Peyer's patch (tissue), 4 donors: Measurements from ENCODE around the gene HDAC4. TPM values are rescaled to one million over a fixed set of nuclear protein-coding genes. Genes with fewer than 3 reads are reported as not detected.
A peak's percentile ranks its signal among the peaks of the same experiment; 100 is the strongest.

Source experiments
- DNase-seq, 3 donors: peaks; one replicate each; pipeline ENCODE4 v3.0.0-alpha.2; 2017 to 2019
- H3K27ac ChIP-seq, 4 donors: fragments of 200-600 bp; sonication (generic); one replicate each; pipeline ENCODE4 v1.5.1; 2016 to 2019
- H3K27me3 ChIP-seq, 2 donors: fragments of 200-600 bp; sonication (generic); one replicate each; pipeline ENCODE4 v1.5.1; 2019
- H3K36me3 ChIP-seq, 3 donors: fragments of 200-600 bp; sonication (generic); one replicate each; pipeline ENCODE4 v1.5.1; 2016 to 2019
- H3K4me1 ChIP-seq, 4 donors: fragments of 200-600 bp; sonication (generic); one replicate each; pipeline ENCODE4 v1.5.1; 2016 to 2019
- H3K4me3 ChIP-seq, 4 donors: fragments of 200-600 bp; sonication (generic); 1 replicate in 3 of 4; 2 replicates in 1 of 4; pipeline ENCODE4 v1.5.1; 2016 to 2019; ENCODE audit warnings: mild to moderate bottlenecking in 1 of 4
- H3K9me3 ChIP-seq, 4 donors: fragments of 200-600 bp; sonication (generic); one replicate each; pipeline ENCODE4 v1.5.1; 2016 to 2019; ENCODE audit warnings: mild to moderate bottlenecking in 1 of 4
- POLR2A ChIP-seq, 2 donors: fragments of 450-650 bp; IDR thresholded peaks; one replicate each; pipeline ENCODE4 v1.5.1; 2017; ENCODE audit warnings: antibody characterized with exemption in 2 of 2, mild to moderate bottlenecking in 2 of 2, moderate library complexity in 2 of 2
- total RNA-seq, 4 donors: library from RNA; depleted of rRNA; stranded (reverse); fragments of >200 nt; gene quantifications; one replicate each; pipeline ENCODE4 v1.1.0, GENCODE V29; 2016
- TF ChIP-seq, protein P1 (sequence below), 6 experiments: fragments of 450-650 bp in 4 of 6; fragments of 200-600 bp in 2 of 6; sonication (generic) in 1 of 6; IDR thresholded peaks; one replicate each; pipeline ENCODE4 v1.5.1; 2017 to 2019; ENCODE audit warnings: antibody characterized with exemption in 6 of 6, mild to moderate bottlenecking in 3 of 6, moderate library complexity in 1 of 6

Gene HDAC4
- total RNA-seq, 4 donors from 2014 or later = 28.9 to 198 (median 102) TPM

DNA sequence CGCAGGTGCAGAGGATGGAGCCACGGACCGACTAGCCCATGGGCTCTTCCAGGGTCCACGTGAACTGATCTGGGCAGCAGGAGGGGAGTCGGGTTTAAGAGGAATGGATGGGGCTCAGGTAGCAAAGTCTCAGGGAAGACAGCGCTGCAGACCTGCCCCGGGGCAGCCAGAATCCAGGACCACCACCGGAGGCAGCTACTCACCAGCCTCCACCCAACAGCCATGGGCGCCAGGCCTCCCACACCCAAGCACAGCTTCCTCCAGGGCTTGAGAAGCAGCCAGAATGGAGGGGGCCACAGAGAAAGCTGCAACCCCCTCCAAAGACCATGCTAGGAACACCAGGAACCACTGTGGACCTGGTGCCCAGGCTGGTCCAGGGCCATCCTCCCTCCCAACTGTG, 388.6 kb downstream of the HDAC4 start:
- Histone ChIP-seq H3K27ac (no peak overlapping the region), H3K4me1 (no peaks in the 10 kb centered on the region), H3K4me3 (no peak overlapping the region), H3K36me3 (no peaks in the 10 kb centered on the region), H3K9me3 (no peaks in the 10 kb centered on the region), H3K27me3 (no peaks in the 10 kb centered on the region)
- DNase-seq = peak in 2 of 3 donors; percentile 27 to 31
- TF ChIP-seq, protein P1, sequence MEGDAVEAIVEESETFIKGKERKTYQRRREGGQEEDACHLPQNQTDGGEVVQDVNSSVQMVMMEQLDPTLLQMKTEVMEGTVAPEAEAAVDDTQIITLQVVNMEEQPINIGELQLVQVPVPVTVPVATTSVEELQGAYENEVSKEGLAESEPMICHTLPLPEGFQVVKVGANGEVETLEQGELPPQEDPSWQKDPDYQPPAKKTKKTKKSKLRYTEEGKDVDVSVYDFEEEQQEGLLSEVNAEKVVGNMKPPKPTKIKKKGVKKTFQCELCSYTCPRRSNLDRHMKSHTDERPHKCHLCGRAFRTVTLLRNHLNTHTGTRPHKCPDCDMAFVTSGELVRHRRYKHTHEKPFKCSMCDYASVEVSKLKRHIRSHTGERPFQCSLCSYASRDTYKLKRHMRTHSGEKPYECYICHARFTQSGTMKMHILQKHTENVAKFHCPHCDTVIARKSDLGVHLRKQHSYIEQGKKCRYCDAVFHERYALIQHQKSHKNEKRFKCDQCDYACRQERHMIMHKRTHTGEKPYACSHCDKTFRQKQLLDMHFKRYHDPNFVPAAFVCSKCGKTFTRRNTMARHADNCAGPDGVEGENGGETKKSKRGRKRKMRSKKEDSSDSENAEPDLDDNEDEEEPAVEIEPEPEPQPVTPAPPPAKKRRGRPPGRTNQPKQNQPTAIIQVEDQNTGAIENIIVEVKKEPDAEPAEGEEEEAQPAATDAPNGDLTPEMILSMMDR (IDR thresholded peaks at IDR 0.05) = no peak
- TF ChIP-seq POLR2A (IDR thresholded peaks at IDR 0.05) = no peak

GRCh38 chr2:239009589-239009961, 391.2 kb downstream of the HDAC4 start:
- no peaks in the 10 kb centered on the region for H3K36me3 ChIP-seq
- DNase-seq = no peak
- H3K4me3 ChIP-seq = no peak overlapping the region
- TF ChIP-seq POLR2A (IDR thresholded peaks at IDR 0.05) = no peak
- TF ChIP-seq, protein P1 (IDR thresholded peaks at IDR 0.05) = no peak
- H3K27ac ChIP-seq = no peak overlapping the region
- H3K4me1 ChIP-seq = no peaks in the 10 kb centered on the region
- H3K9me3 ChIP-seq = no peaks in the 10 kb centered on the region
- no peaks in the 10 kb centered on the region for H3K27me3 ChIP-seq

DNA sequence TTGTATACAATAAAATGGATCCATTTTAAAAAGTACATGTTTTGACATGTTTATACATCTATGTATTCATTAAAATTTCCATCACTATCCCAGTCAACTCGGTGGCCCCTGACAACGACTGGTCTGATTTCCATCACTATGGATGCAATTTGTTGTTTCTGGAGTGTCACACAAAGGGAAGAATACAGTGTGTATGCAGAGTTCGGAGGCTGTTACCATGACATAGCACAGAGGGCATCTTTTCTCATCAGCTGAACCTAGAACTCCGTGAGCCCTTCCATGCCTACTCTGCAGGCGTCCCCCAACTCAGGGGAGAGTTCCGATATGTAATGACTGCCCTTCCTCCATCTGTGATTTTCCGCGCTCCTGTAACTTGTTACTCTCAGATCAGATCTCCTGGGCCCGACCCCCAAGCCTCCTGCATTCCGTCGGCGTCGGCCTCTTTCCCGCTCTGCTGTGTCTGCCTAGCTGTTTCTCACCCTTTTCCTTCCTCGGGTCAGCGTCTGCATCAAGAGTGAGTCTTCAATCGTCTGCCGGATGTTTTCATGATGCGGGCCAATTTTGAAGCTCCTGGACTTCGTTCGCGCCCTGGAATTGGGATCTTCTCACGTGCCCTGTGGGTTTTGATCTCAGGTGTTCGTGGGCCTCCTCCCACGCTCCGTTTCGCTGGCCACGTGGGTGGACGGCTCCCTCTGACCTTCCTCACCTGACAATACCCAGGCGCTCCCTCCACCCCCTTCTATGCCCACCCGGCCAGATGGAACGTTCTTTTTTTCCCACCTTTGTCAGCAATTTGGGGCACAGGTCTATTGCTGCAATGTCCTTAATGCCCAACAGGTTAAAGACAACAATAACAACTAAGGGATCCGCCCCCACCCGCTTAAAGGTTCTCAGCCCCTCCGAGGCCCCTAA, 391.9 kb downstream of the HDAC4 start:
- H3K4me1 ChIP-seq = no peaks in the 10 kb centered on the region
- peak in 1 of 3 donors; percentile 25 for DNase-seq
- no peak overlapping the region for H3K27ac ChIP-seq
- no peak overlapping the region for H3K4me3 ChIP-seq
- no peaks in the 10 kb centered on the region for H3K36me3 ChIP-seq
- TF ChIP-seq POLR2A (IDR thresholded peaks at IDR 0.05) = no peak
- TF ChIP-seq, protein P1 (IDR thresholded peaks at IDR 0.05) = no peak
- no peaks in the 10 kb centered on the region for H3K9me3 ChIP-seq
- H3K27me3 ChIP-seq = no peaks in the 10 kb centered on the region

DNA sequence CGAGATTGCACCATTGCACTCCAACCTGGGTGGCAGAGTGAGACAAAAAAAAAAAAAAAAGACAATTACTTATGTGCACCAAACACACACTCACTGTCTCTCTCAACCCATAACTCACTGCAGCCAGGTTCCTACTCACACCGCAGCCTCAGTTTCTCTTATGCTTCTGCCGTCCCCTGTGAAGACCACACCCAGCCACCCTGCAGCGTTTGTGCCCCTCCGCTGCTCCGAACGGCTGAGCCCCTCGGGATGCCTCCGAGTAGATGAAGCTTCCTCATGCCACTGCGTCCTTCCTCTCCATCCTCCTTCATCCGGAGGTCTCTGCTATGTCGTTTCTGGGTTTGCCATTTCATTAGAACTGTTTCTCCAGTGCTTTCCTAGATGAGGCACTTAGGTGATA, 392.8 kb downstream of the HDAC4 start:
- Histone ChIP-seq H3K36me3 (no peaks in the 10 kb centered on the region), H3K27ac (no peak overlapping the region), H3K9me3 (no peaks in the 10 kb centered on the region), H3K4me3 (no peak overlapping the region), H3K4me1 (no peaks in the 10 kb centered on the region), H3K27me3 (no peaks in the 10 kb centered on the region)
- TF ChIP-seq POLR2A (IDR thresholded peaks at IDR 0.05) = no peak
- TF ChIP-seq, protein P1 (IDR thresholded peaks at IDR 0.05) = no peak
- DNase-seq = peak in 1 of 3 donors; percentile 19

DNA sequence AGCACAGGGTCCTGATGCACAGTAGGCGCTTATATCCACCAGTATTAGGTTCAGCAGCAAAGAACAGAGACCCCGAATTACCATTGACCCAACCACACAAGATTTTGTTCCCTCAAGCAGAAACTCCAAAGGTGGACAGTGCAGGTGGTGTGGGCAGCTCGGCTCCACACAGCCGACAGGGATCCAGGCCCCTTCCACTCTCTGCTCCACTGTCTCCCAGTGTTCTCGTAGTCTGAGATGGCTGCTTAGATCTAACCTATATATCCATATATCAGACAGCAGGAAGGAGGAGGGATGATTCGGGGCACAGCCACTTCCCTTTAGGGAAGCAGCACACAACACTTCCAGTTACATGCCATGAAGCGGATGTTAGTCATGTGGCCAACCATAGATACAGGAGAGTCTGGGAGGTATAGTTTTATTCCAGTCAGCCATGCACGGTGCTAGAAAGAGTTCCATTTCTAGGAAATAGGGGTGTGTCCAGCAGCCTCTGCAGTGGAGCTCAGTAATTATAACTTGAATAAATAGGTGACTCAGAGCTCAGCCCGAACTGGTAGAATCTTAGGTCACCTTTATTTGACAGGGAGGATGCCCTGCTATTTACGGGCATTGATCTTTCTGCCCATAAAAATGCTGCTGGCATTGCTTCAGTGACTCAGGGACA, 394.1 kb downstream of the HDAC4 start:
- no peak overlapping the region for H3K27ac ChIP-seq
- peak in 1 of 3 donors; percentile 22 for DNase-seq
- TF ChIP-seq, protein P1 (IDR thresholded peaks at IDR 0.05) = no peak
- no peak for TF ChIP-seq POLR2A (IDR thresholded peaks at IDR 0.05)
- H3K27me3 ChIP-seq = no peaks in the 10 kb centered on the region
- H3K36me3 ChIP-seq = no peaks in the 10 kb centered on the region
- no peaks in the 10 kb centered on the region for H3K9me3 ChIP-seq
- no peaks in the 10 kb centered on the region for H3K4me1 ChIP-seq
- no peak overlapping the region for H3K4me3 ChIP-seq
